SK-N-SH treated with all-trans-retinoic acid at 6 μM for 48 hours (cell line): ENCODE measurements around the gene NUCB2.
A peak's percentile ranks its signal among the peaks of the same experiment; 100 is the strongest.

Experiments used
- ATAC-seq: fragments of 200-7000 bp; cut with Tn5 transposase; 3 replicates; pipeline ENCODE4 v1.9.1; 2020; ENCODE audit warnings: mild to moderate bottlenecking, moderate library complexity
- CREB5 ChIP-seq: fragments of 250-450 bp; sonication (Bioruptor Pico); IDR thresholded peaks from 2 replicates; pipeline ENCODE4 v1.5.1; 2020; ENCODE audit warnings: low read depth, mild to moderate bottlenecking, moderate library complexity
- ESRRG ChIP-seq: fragments of 250-450 bp; sonication (Bioruptor Pico); IDR thresholded peaks from 2 replicates; pipeline ENCODE4 v1.6.1; 2021; ENCODE audit warnings: mild to moderate bottlenecking
- GLIS3 ChIP-seq: fragments of 250-450 bp; sonication (Bioruptor Pico); IDR thresholded peaks from 2 replicates; pipeline ENCODE4 v1.5.0; 2020; ENCODE audit warnings: mild to moderate bottlenecking, moderate library complexity
- ISL1 ChIP-seq: fragments of 250-450 bp; sonication (Bioruptor Pico); IDR thresholded peaks from 2 replicates; pipeline ENCODE4 v2.1.2; 2022; ENCODE audit warnings: mild to moderate bottlenecking, moderate library complexity
- PATZ1 ChIP-seq: fragments of 250-450 bp; sonication (Bioruptor Pico); IDR thresholded peaks from 2 replicates; pipeline ENCODE4 v1.8.0; 2020; ENCODE audit warnings: mild to moderate bottlenecking, moderate library complexity, borderline replicate concordance
- POU6F1 ChIP-seq: fragments of 250-450 bp; sonication (Bioruptor Pico); IDR thresholded peaks from 2 replicates; pipeline ENCODE4 v1.8.0; 2021; ENCODE audit warnings: low read depth, mild to moderate bottlenecking, moderate library complexity, borderline replicate concordance
- PPARA ChIP-seq: fragments of 250-450 bp; sonication (Bioruptor Pico); IDR thresholded peaks from 2 replicates; pipeline ENCODE4 v1.5.0; 2020; ENCODE audit warnings: mild to moderate bottlenecking, borderline replicate concordance
- SNAI2 ChIP-seq: fragments of 250-450 bp; sonication (Bioruptor Pico); IDR thresholded peaks from 2 replicates; pipeline ENCODE4 v1.5.0; 2020; ENCODE audit warnings: mild to moderate bottlenecking, moderate library complexity
- TOX ChIP-seq: fragments of 250-450 bp; sonication (Bioruptor Pico); IDR thresholded peaks from 2 replicates; pipeline ENCODE4 v1.8.0; 2021; ENCODE audit warnings: mild to moderate bottlenecking, moderate library complexity, borderline replicate concordance
- ZC3H10 ChIP-seq: fragments of 250-450 bp; sonication (Bioruptor Pico); IDR thresholded peaks from 2 replicates; pipeline ENCODE4 v1.5.1; 2021; ENCODE audit warnings: mild to moderate bottlenecking, moderate library complexity
- ZFP30 ChIP-seq: fragments of 450-650 bp; formaldehyde crosslinking; IDR thresholded peaks from 2 replicates; pipeline ENCODE4 v1.5.0; 2022; ENCODE audit warnings: mild to moderate bottlenecking, moderate library complexity
- ZNF70 ChIP-seq: fragments of 450-650 bp; formaldehyde crosslinking; IDR thresholded peaks from 2 replicates; pipeline ENCODE4 v1.5.0; 2020; ENCODE audit warnings: mild to moderate bottlenecking, moderate library complexity
- ZNF8 ChIP-seq: fragments of 450-650 bp; formaldehyde crosslinking; IDR thresholded peaks from 2 replicates; pipeline ENCODE4 v1.5.0; 2020; ENCODE audit warnings: mild to moderate bottlenecking, moderate library complexity
- TF ChIP-seq, protein P1 (sequence below): fragments of 250-450 bp; sonication (Bioruptor Pico); IDR thresholded peaks from 2 replicates; pipeline ENCODE4 v1.5.0; 2020; ENCODE audit warnings: mild to moderate bottlenecking, moderate library complexity
- TF ChIP-seq, protein P2 (sequence below): fragments of 250-450 bp; sonication (Bioruptor Pico); IDR thresholded peaks from 2 replicates; pipeline ENCODE4 v1.5.1; 2021; ENCODE audit warnings: mild to moderate bottlenecking, moderate library complexity

Gene NUCB2

GRCh38 chr11:17250561-17251350 is 25.8 kb upstream of the NUCB2 start:
- TF ChIP-seq ESRRG (CRISPR knock-in tag) (no peak), PPARA (CRISPR knock-in tag) (no peak), ZFP30 (no peak), ZC3H10 (CRISPR knock-in tag) (no peak)
- no peak for ATAC-seq

DNA sequence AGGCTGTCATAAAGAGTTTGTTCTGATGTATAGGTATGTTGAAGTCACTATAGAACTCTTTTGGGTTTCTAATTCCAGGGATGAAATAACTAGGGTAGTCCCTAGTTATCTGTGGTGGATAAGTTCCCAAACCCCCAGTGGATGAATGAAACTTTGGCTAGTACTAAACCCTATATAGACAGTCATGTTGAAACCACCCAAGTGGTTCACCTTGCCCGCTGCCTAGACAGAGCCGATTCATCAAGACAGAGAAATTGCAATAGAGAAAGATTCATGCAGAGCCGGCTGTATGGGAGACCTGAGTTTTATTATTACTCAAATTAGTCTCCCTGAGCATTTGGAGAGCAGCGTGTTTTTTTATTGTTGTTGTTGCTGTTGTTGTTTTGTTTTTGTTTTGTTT is 23.8 kb upstream of the NUCB2 start:
- no peak for TF ChIP-seq POU6F1 (CRISPR knock-in tag)
- ATAC-seq: no peak

DNA sequence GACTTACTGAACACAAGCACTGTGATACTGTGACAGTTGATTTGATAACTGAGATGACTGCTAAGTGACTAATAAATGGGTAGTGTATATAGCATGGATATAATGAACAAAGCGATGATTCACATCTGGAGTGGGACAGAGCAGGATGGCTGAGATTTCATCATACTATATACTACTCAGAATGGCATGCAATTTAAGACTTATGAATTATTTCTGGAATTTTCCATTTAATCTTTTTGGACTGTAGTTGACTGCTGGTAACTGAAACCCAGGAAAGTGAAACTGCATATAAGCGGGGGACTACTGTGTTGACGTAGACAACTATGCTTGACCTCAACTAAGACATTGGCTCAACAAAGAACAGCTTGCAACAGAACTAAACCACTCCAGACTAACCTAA is 20.0 kb upstream of the NUCB2 start:
- ATAC-seq: peak; percentile 95

GRCh38 chr11:17257196-17257595 is 19.3 kb upstream of the NUCB2 start:
- ATAC-seq: peak; percentile 24; the same call in 2 of the 3 replicates
- TF ChIP-seq, protein P1, sequence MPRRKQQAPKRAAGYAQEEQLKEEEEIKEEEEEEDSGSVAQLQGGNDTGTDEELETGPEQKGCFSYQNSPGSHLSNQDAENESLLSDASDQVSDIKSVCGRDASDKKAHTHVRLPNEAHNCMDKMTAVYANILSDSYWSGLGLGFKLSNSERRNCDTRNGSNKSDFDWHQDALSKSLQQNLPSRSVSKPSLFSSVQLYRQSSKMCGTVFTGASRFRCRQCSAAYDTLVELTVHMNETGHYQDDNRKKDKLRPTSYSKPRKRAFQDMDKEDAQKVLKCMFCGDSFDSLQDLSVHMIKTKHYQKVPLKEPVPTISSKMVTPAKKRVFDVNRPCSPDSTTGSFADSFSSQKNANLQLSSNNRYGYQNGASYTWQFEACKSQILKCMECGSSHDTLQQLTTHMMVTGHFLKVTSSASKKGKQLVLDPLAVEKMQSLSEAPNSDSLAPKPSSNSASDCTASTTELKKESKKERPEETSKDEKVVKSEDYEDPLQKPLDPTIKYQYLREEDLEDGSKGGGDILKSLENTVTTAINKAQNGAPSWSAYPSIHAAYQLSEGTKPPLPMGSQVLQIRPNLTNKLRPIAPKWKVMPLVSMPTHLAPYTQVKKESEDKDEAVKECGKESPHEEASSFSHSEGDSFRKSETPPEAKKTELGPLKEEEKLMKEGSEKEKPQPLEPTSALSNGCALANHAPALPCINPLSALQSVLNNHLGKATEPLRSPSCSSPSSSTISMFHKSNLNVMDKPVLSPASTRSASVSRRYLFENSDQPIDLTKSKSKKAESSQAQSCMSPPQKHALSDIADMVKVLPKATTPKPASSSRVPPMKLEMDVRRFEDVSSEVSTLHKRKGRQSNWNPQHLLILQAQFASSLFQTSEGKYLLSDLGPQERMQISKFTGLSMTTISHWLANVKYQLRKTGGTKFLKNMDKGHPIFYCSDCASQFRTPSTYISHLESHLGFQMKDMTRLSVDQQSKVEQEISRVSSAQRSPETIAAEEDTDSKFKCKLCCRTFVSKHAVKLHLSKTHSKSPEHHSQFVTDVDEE (CRISPR knock-in tag): no peak
- TF ChIP-seq ESRRG (CRISPR knock-in tag) (no peak), ZNF70 (CRISPR knock-in tag) (no peak), SNAI2 (CRISPR knock-in tag) (no peak), ZFP30 (no peak), CREB5 (CRISPR knock-in tag) (no peak)
- TF ChIP-seq, protein P2, sequence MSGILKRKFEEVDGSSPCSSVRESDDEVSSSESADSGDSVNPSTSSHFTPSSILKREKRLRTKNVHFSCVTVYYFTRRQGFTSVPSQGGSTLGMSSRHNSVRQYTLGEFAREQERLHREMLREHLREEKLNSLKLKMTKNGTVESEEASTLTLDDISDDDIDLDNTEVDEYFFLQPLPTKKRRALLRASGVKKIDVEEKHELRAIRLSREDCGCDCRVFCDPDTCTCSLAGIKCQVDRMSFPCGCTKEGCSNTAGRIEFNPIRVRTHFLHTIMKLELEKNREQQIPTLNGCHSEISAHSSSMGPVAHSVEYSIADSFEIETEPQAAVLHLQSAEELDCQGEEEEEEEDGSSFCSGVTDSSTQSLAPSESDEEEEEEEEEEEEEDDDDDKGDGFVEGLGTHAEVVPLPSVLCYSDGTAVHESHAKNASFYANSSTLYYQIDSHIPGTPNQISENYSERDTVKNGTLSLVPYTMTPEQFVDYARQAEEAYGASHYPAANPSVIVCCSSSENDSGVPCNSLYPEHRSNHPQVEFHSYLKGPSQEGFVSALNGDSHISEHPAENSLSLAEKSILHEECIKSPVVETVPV (CRISPR knock-in tag): no peak
- TF ChIP-seq, all 23 proteins: peak for 0

More for the DNA sequence above, 20.0 kb upstream of the NUCB2 start:
- TF ChIP-seq GLIS3 (CRISPR knock-in tag): no peak
- TF ChIP-seq ISL1 (CRISPR knock-in tag): peak; percentile 30
- TF ChIP-seq TOX (CRISPR knock-in tag): no peak
- TF ChIP-seq, protein P1 (CRISPR knock-in tag): no peak
- no peak for TF ChIP-seq ZNF8 (CRISPR knock-in tag)

- no peak for ATAC-seq
- TF ChIP-seq, protein P2 (CRISPR knock-in tag): no peak
- TF ChIP-seq PATZ1 (CRISPR knock-in tag): no peak
- TF ChIP-seq CREB5 (CRISPR knock-in tag): no peak
Observed at GRCh38 chr11:17258670-17259069, 17.9 kb upstream of the NUCB2 start.
